Uterus (tissue), 2 donors: ENCODE data around the gene HSPA8.

Source experiments
- POLR2A ChIP-seq, 2 donors: fragments of 450-650 bp; IDR thresholded peaks; one replicate each; pipeline ENCODE4 v1.6.1; 2016; ENCODE audit warnings: antibody characterized with exemption in 2 of 2, mild to moderate bottlenecking in 1 of 2, moderate library complexity in 1 of 2
- TF ChIP-seq, protein P1 (sequence below), 4 experiments: fragments of 200-600 bp in 2 of 4; fragments of 450-650 bp in 2 of 4; sonication (generic) in 2 of 4; IDR thresholded peaks; one replicate each; pipeline ENCODE4 v1.5.1; 2016 to 2019; ENCODE audit warnings: antibody characterized with exemption in 4 of 4, mild to moderate bottlenecking in 2 of 4, moderate library complexity in 1 of 4

DNA sequence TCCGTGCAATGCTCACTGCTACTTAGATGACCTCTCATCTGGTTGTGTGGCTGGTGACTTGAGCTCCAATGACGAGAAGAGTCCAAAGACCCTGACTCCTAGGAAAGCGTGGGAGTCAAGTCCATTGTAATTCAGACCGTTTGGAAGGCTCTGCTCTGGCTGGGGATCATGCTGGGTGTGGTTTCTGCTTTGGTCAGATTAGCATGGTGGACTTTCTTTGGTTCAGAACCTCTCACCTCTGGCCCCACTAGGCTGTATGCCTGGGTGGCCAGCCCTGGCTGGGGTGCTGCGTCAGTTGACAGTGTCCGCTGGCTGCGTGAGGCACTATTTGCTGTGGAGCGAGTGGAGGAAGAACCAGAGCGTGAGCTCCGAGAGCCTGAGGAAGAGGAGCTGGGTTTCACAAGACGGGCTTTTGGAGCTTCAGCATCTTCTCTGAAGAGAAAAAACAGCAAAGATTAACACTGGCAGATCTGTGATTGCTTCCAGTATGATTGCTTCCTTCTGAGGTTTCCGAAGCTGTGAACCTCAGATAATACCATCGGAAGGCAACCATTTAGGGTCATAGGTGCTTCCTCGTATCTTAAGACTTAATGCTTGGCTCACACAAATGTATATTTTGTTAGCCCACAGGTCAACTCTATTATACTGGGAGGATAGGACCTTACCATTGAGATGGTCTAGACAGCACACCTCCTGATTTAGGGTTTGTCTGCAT, 11.6 kb upstream of the HSPA8 start:
- TF ChIP-seq, protein P1, sequence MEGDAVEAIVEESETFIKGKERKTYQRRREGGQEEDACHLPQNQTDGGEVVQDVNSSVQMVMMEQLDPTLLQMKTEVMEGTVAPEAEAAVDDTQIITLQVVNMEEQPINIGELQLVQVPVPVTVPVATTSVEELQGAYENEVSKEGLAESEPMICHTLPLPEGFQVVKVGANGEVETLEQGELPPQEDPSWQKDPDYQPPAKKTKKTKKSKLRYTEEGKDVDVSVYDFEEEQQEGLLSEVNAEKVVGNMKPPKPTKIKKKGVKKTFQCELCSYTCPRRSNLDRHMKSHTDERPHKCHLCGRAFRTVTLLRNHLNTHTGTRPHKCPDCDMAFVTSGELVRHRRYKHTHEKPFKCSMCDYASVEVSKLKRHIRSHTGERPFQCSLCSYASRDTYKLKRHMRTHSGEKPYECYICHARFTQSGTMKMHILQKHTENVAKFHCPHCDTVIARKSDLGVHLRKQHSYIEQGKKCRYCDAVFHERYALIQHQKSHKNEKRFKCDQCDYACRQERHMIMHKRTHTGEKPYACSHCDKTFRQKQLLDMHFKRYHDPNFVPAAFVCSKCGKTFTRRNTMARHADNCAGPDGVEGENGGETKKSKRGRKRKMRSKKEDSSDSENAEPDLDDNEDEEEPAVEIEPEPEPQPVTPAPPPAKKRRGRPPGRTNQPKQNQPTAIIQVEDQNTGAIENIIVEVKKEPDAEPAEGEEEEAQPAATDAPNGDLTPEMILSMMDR (IDR thresholded peaks at IDR 0.05), result no peak
- no peak for TF ChIP-seq POLR2A (IDR thresholded peaks at IDR 0.05)
